ENCODE measurements around the gene TFF3.

DNA sequence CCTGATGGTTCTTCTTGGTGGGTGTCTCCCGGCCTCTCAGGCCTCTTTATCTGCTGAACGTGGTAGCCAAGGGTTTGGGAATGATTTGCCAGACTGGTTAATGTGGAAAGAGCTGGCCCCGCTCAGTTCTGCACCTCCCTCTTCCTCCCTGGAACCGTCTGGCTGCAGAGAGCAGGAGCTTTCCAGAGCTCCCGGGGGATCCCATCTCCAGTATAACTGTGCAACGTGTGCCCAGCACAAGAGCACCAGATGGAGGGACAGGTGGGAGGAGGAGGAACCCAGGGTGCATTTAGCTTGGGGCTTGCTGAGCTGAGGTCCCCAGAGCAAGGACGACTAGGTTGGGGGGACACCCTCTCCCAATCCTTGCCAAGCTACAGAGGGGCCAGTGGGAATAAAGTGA is 46.1 kb upstream of the TFF3 start:
- no peak for TF ChIP-seq EZH2 (IDR thresholded peaks at IDR 0.05; ENCODE audit: insufficient read depth, poor library complexity, severe bottlenecking)
- TF ChIP-seq EZH2phosphoT487 (IDR thresholded peaks at IDR 0.05; ENCODE audit: insufficient read depth, low read depth), result no peak
